ENCODE data around the gene LRRC37A3. TPM values are rescaled to one million over a fixed set of nuclear protein-coding genes. Genes with fewer than 3 reads are reported as not detected.

The LRRC37A3 gene
- total and polyA plus RNA-seq, 2 of the 13 experiments (the other 11 are each of a cell fraction or from before 2014, with no cell fraction given): 0.62 to 1.1 TPM

DNA sequence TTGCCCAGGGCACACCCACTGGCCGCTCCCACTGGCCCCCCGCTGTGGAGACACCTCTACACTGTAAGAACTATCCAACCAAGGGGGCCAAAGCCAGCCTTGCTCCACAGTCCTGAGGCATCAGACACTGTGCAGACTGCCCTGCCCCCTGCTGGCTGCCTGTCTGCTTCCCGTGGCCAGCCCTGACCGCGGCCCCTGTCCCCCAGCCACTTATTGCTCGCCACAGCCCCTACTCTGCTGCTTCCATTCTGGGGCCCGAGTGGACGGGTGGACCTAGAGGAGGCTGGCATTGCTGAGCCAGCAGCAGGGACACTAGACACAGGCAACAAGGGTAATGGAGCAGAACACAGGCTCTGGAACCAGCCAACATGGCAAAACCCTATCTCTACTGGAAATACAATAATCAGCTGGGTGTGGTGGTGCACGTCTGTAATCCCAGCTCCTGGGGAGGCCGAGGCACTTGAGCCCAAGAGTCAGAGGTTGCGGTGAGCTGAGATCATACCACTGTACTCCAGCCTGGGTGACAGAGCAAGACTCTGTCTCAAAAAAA lies 19.7 kb upstream of the LRRC37A3 start (continued):
- TF ChIP-seq ZNF563 (CRISPR knock-in tag; IDR thresholded peaks at IDR 0.05) (no peak), ZNF550 (CRISPR knock-in tag; IDR thresholded peaks at IDR 0.05; ENCODE audit: borderline replicate concordance) (peak; percentile 58; the same call in 1 of the 2 replicates), ARID5B (CRISPR knock-in tag; IDR thresholded peaks at IDR 0.05) (peak; percentile 37; the same call in 1 of the 2 replicates), ZGPAT (CRISPR knock-in tag; IDR thresholded peaks at IDR 0.05) (peak; percentile 26; the same call in 1 of the 2 replicates), RAD21 (CRISPR knock-in tag; IDR thresholded peaks at IDR 0.05) (peak; percentile 93), ZNF513 (CRISPR knock-in tag; conservative IDR thresholded peaks at IDR 0.05) (no peak), NR2F6 (IDR thresholded peaks at IDR 0.05) (no peak), NR2F6 (CRISPR knock-in tag; IDR thresholded peaks at IDR 0.05) (no peak), ZFP90 (CRISPR knock-in tag; IDR thresholded peaks at IDR 0.05; ENCODE audit: borderline replicate concordance) (no peak), MAFK (conservative IDR thresholded peaks at IDR 0.05 in 1 of 2, IDR thresholded peaks at IDR 0.05 in 1 of 2; ENCODE audit: low read length in 2 of 2) (no peak), MLLT10 (CRISPR knock-in tag; IDR thresholded peaks at IDR 0.05) (no peak), HIVEP1 (CRISPR knock-in tag; IDR thresholded peaks at IDR 0.05) (0 out of 2 replicates have a peak, but pooled peaks have one; percentile 16), CBX5 (CRISPR knock-in tag; IDR thresholded peaks at IDR 0.05; ENCODE audit: borderline replicate concordance) (0 out of 2 replicates have a peak, but pooled peaks have one; percentile 38), IKZF1 (IDR thresholded peaks at IDR 0.05) (no peak), ESRRA (CRISPR knock-in tag; IDR thresholded peaks at IDR 0.05; ENCODE audit: low read depth) (peak; percentile 51; the same call in 1 of the 2 replicates), ZFP91 (CRISPR knock-in tag; IDR thresholded peaks at IDR 0.05; ENCODE audit: borderline replicate concordance) (peak; percentile 56; the same call in 1 of the 2 replicates), STAG1 (CRISPR knock-in tag; IDR thresholded peaks at IDR 0.05) (peak; percentile 92), ZMYM3 (CRISPR knock-in tag; IDR thresholded peaks at IDR 0.05) (0 out of 2 replicates have a peak, but pooled peaks have one; percentile 12), XRCC5 (optimal IDR thresholded peaks at IDR 0.05; ENCODE audit: low read length) (peak; percentile 87)
- TF ChIP-seq, protein P1, sequence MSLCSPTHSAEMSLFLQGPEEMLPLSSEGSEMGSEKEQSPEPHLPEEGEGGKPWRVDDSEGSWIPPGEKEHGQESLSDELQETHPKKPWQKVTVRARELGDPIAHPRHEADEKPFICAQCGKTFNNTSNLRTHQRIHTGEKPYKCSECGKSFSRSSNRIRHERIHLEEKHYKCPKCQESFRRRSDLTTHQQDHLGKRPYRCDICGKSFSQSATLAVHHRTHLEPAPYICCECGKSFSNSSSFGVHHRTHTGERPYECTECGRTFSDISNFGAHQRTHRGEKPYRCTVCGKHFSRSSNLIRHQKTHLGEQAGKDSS (CRISPR knock-in tag; IDR thresholded peaks at IDR 0.05; ENCODE audit: borderline replicate concordance, low read depth): no peak
- TF ChIP-seq, protein P2, sequence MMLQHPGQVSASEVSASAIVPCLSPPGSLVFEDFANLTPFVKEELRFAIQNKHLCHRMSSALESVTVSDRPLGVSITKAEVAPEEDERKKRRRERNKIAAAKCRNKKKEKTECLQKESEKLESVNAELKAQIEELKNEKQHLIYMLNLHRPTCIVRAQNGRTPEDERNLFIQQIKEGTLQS (CRISPR knock-in tag; IDR thresholded peaks at IDR 0.05): 0 out of 2 replicates have a peak, but pooled peaks have one; percentile 21

All from HepG2 (cell line).